Fibroblast of peridontal ligament (primary cell): ENCODE results near the gene NR2E1.

Experiments
- DNase-seq: peaks from one replicate; pipeline ENCODE4 v3.0.0-alpha.2; 2010; ENCODE audit errors: extremely low read depth

The NR2E1 gene

DNA sequence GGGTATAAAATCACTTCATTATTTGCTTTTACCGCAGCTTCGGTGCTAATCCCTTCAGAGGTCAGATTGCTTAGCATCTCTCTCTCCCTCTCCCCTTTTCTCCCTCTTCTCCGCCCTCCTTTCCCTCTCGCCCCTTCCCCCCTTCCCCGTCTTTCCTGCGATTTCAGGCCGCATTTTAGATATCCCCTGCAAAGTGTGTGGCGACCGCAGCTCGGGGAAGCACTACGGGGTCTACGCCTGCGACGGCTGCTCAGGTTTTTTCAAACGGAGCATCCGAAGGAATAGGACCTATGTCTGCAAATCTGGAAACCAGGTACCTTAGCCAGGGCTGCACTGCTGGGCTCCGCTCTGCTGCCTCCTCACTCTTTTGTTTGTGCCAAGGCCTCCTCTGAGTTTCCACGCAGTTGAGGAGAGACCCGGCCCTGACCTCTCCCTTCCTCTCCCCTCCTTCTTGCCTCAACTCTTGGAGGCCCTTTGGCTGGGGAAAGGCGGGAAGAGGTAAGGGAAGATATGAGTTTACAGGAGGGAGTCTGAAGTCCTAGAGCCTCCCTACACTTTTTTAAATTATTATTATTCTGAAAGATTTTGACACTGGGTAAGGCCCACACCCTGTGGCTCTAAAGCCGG is 5.6 kb downstream of the NR2E1 start:
- DNase-seq, result no peak

DNA sequence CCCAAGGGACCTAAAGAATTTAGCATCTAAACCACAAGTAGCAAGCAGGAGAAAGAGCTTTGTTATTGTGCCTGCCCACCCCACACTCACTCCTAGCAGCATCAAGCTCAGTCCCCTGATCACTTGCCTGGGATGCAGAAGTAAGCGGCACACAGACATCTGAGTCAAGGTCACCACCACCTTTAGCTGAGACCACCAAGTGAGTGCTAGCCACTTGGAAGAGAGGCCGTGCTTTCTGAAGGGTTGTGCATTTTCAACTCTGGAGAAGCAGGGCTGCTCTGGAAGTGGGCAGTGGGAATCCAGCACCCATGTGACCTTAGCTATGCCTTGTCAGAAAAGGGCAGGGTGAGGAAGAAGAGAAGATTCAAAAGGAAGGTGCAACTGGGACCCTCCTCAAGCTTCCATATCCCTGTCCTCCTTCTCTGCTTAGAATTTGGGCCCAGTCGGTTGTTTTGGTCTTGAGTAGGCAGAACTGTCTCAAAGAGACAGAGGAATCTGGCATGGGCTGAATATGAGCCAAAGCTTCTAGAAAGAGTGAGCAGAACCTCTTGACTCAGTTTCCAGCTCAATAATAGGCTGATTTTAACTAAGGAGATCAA is 6.2 kb downstream of the NR2E1 start:
- no peak for DNase-seq

DNA sequence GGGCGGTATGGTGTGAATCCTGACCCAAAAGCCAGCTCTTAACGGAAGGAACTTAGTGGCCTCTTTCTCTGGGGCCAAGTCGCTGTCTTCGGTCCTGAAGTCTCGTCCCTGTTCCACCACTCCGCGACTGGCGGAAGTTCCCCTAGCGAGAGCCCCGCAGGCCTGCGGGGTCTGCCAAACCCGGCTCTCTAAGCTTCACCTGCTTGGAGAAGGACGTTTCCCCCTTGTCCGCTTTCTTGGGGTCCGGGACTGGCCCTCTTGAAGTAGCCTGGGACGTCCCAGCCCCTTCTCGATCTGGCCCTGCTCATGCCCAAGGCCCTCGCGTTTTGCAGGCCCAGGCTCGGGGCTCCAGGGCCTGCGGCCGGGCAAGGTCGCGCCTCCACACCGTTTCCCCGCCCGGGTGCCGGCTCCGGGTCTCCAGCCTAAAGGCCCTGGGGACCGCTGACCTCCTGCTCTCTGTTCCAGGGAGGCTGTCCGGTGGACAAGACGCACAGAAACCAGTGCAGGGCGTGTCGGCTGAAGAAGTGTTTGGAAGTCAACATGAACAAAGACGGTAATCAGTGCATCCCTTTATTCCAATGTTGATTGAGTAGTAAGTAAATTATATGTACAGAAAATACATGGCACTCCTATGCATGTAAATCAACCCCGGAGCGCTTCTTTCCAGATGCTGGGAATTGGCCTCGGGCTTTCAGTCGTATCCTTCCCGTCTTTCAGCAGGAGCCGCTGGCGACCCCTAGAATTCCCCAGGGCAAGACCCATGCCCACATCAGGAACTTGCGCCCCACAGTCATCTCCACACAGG is 8.8 kb downstream of the NR2E1 start:
- peak; percentile 21 for DNase-seq

DNA sequence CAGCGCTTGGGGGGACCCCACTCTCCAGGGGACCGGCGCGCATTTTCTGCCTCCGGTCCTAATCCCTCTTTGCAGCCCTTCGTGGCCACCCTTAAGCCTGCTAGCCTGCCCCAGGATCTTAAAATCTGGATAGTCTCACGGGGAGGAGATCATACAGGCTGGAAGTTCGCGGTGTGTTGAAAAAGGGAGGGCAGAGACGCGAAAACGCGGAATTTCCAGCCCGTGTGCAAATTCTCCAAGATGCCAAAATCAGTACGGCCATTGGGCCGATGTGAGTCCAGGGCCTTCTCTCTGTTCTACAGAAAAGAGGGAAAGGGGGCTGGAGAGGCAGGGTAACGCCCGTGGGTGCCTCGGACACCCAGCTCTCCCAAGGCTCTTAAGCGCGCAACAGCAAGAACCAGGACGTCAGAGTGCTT is 9.4 kb downstream of the NR2E1 start:
- DNase-seq, result no peak

DNA sequence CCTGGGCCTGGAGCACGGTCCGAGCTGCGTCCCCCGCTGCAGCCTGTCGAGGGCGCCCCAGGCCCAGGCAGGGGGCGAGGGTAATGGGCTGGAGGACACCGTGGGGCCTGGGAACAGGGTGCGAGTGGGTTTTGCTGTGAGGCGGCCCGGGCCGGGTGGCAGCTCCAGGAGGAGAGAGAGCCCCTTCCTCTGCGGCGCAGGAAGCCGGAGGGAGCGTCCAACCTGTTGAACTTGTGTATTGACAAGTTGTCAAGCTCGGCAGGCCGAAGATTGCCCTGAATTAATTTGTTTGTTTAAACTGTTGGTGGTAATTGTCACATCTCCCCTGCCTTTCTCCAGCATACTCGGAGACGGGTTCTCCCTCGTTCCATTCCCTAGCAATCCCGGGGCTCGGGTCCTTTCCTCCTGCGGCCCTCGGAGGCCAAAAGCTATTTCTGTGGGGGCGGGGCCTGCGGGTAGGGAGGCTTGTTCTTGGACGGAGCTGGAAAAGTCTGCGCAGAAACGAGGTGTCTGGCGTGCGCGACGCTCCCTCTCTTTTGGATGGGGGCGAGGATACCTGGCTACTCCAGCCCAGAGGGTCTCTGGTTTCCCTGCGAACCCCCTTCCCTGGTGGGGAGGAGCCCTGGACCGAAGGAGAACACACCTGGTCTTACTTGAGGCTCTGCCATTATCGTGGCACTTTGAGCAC is 9.9 kb downstream of the NR2E1 start:
- DNase-seq, result no peak

DNA sequence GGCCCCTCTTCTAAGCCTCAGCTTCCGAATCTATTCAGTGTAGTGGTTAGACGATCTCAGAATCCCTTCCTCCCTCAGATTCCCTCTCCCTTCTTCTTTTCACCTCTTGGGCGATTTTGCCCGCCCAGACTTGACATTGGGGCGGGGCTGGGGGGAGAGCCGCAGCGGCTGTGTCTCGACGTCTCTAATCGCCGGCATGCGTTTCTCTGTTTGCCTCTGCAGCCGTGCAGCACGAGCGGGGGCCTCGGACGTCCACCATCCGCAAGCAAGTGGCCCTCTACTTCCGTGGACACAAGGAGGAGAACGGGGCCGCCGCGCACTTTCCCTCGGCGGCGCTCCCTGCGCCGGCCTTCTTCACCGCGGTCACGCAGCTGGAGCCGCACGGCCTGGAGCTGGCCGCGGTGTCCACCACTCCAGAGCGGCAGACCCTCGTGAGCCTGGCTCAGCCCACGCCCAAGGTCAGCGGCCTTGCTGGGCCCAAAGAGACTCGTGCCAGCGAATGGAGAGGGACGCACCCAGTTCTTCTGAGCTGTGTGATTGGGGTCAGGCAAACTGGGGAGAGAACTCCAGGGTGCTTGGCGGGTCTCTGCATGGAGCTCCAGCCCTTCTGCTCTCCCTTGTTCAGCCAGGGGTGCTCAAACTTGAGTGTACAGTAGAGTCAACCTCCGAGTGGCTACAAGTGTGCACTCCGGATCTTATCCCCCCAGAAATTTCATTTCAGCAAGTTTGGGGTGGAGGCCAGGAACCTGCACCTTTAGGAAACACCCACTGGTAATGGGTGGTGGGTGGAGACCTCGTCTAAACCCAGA is 10.7 kb downstream of the NR2E1 start:
- DNase-seq, result no peak

DNA sequence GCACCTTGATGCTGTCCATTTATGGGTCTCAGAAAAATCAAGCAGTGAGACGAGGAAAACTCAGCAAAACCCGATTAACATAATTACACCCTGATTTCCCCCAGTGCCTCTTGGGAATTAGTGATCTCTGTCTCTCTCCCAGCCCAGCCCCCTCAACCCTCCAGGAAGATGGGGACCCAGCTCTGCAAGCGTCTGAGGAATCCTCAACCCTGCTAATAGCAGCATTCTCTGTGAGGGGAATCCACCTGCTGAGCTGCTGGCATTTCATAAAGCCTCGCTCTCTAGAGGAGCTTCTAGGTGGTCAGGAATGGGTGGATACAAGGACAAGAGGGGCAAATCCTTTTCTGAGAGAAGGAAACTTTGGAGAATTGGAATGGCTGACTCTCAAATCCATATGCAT is 13.9 kb downstream of the NR2E1 start:
- no peak for DNase-seq

DNA sequence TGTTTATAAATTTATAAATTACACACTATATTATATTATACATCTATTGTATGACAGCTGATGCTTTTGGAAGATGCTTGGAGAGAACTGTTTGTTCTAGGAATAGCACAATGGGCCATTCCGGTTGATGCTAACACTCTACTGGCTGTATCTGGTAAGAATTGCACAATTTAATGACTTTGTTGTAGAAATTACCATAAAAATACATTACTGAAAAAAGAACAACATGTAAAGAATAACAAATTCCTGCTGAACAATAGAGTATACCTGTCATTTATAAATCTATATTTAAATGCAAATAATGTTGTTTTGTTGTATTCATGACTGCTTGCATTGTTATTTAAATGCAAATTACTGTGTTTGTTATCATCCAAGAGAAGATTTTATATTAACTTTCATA is 14.4 kb downstream of the NR2E1 start:
- no peak for DNase-seq

DNA sequence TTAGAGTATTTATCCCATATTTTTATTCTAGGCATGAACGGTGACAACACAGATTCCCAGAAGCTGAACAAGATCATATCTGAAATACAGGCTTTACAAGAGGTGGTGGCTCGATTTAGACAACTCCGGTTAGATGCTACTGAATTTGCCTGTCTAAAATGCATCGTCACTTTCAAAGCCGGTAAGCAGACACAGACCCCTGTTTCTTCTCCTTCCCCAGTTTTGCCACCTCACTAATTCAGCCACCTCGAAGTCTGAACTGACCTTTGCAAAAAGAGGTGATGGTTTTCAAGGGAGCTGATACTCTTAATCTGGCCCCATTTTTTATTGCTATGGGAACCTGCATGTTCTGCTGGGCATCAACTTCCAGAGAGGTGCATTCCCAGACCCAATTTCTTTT is 15.0 kb downstream of the NR2E1 start:
- no peak for DNase-seq

DNA sequence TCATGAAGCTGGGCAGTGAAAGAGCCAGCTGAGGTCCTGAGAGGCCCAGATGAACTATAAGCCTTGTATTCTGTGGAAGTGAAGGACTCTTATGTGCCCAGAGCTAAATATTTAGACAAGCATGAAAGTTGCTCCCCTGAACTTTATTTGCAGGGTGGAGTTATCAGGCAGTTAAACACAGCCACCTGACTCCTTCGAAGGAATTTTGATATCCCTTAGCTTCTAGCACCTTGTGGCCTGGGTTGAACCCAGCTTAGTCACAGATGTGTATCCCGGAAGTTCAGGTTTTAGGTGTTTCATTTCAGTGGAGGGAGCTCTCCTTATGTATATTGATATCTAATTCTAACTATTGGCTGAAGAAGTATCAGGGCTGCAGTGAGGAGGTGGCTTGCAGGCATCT is 20.4 kb downstream of the NR2E1 start:
- DNase-seq, result no peak

DNA sequence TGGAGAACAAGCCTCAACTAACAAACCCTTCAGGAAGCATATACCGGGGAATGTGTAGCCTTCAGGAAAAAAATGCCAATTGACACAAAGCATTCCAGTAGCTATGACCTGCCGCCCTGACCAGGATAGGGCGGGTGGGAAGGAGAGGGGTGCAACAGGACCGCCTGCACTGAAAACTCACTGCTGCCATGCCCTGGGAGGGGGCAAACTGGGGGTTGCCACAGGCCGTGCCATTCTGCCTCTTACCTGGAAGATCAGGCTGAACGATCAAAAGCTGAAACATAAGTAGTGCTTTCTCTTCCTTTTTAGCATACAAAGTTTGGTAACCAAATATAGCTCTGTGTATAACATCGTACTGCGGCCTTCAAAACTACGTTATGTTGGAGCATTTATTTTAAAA is 21.7 kb downstream of the NR2E1 start:
- no peak for DNase-seq

DNA sequence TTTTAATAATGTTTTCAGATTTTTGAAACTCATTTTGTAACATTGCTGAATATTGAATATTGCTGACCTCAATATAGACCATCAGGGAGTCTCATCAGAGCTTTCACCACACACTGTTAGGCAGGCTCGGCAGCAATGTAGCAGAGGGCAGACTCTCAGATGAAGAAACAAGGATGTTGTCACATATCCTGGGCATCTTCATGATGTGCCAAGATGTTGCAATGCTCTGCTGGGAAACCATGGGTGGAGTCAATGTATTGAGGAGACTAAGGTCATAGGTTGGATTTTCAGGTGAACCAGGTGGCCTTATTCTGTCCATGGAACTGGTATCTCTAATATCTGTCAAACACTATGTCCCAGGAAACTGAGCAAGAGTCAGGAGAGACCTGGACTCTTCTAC is 27.3 kb downstream of the NR2E1 start:
- DNase-seq, result no peak

DNA sequence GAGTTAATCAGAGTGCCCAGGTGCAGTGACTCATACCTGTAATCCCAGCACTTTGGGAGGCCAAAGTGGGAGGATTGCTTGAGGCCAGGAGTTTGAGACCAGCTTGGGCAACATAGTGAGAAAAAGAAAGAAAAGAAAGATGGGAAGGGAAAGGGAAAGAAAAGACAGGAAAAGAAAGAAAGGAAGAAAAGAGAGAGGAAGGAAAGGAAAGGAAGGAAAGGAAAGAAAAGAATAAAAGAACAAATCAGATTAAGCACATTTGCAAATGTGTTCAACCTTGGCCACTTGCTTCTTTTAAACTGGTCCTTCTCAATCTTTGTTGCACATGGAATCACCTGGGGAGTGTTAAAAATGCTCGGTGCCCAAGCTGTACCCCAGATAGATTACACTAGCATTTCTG is 28.0 kb downstream of the NR2E1 start:
- no peak for DNase-seq

DNA sequence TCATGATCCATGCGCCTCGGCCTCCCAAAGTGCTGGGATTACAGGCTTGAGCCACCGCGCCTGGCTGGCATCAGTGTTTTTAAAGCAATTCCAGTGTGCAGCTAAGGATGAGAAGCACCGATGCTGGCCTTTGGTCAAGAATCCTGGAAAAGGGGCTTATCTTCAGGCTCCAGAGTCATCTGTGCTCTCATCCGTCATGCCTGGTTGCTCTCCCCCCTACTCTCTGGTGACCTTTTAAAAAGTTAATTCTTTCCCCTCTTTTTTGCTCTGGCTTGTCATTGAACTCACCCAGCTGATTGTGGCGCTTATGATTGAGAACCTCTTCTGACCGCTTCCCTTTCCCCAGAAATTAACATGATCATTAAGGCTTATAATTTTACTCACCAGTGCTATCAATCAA is 28.7 kb downstream of the NR2E1 start:
- DNase-seq, result no peak

DNA sequence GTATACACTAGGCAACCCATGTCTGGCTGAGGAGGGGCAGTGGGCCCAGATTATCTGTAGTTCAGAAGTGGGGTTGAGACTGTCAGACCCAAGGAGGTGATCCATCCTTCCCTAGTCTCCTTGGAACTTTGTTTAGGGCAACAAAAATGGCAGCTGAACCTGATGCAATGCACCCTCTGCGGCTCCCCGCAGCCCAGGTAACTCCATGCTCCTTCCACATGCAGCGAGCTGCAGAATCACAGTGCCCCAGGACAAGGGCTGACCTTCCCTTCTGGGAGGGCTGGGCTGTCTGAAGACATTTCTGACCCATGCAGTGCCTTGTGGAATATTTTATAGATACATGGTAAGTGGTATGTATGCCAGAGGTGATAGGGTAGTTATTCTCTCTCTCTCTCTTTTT is 29.4 kb downstream of the NR2E1 start:
- no peak for DNase-seq

DNA sequence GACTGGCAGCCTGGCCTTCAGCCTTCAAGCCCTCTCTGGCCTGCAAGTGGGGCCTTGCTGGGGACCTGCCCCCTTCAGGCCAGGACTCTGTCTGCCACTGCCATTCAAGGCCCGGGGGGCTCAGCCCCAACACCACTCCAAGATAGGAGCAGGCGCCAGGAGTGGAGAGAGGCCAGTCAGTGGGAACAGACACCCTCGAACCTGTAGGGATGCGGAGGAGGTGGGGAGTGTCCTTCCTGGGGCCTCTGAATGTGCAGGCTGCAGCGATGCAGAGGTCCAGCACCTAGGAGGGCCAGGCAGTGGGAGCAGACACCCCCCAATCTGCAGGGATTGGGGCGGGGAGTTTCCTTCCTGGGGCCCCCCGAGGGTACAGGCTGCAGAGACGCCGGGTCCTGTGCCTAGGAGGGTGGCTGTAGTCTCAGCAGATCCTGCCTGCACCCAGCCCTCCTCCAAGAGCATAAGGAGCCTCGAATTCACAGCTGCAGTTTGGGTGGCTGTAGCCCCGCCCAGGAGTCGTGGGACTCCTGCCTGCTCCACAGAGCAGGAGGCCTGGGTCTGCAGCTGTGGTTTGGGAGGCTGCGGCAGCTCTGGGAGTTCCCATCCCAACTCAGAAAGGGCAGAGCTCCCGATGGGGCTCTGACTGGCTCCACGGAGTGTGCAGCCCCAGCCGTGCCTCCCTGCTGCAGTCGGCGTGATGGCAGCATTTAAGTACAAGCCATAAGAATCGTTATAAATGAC is 33.1 kb downstream of the NR2E1 start:
- DNase-seq, result no peak

DNA sequence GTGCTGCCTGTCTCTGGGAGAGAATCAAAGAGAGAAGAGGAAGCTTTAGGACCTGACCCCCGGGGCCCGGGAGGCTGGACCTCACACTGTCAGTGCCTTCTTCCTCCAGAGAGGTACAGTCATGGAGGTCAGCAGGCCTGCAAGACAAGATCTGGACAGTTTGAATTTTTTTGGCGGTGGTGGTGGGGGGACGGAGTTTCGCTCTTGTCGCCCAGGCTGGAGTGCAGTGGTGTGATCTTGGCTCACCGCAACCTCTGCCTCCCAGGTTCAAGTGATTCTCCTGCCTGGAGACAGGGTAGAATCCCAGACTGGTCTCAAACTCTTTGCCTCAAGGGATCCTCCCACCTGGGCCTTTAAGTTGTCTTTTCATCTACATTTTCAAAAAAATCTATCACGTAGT is 34.4 kb downstream of the NR2E1 start:
- DNase-seq, result no peak

DNA sequence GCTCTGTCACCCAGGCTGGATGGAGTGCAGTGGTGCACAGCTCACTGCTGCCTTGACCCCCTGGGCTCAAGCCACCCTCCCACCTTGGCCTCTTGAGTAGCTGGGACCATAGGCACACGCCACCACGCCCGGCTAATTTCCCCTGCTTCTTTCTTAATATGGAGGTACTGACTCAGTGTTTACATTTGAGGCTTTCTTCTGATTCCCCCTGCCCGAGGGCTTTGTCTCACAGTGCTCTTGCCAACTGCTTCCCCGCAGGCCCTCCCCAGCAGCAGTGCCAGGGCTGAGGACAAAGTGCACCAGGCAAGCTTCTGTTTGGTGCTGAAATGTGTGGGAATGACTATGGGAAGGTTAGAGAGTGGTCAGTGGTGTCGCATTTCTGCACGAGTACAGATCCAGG is 34.8 kb downstream of the NR2E1 start:
- peak; percentile 68 for DNase-seq

DNA sequence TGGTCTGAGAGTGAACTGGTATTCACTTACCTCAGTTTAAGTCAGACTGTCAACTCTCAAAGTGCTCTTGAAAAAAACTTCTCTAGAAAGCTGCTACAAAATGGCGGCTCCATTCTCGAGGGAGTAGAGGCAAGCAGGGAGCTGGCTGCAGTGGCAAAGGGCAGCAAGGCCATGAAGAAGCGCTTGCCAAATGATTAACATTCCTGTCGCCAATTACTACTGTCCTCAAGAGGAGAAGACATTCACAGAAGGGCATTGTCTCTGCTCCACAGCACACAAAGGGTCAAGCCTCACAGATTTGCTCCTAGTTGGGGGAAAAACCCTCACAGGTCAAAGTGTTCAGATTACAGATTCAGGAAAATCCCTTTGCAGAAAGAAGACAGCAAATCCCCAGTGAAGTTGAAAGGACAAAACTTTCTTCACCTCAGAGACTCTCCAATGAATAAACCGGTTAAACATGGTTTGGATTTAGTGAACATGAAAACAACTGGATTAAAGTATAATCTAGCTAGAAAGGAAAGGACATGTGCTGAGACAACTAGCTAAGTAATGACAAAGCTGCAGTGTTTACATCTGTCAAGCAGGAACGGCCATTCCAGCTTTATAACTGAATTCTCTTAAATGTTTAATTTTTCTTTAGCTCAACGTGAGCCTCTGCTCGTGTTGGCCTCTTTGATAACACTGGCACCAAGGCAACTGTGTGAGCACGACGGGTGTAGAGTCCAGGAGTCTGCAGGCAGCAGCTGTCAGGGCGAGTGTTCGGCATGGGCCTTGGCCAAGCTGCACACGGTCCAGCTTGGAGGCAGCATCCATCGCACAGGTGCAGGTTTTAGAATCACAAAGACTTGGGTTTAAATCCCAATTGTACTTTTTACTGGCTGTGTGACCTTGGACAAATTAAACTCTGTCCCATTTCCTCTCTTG is 37.6 kb downstream of the NR2E1 start:
- no peak for DNase-seq

DNA sequence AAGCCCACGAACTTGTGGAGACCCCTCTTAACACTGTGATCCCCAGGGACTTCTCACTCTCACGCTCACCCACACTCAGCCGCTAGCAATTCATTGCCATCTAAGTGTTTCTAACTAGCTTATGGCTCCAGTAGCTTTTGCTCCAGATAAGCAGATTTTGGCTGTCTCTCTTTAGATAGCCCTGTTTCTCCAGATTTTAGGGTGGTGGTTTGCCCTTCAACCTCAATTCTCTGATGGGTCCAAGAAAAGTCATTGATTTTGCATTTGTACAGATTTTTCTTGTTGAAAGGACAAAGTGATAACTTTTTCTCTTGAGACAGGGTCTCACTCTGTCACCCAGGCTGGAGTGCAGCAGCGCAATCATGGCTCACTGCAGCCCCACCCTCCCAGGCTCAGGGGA is 41.2 kb downstream of the NR2E1 start:
- DNase-seq, result no peak
